Measurements from ENCODE around the gene KCNMA1.

The KCNMA1 gene

GRCh38 chr10:77253147-77253545 is 384.5 kb downstream of the KCNMA1 start:
- no peak for DNase-seq

- DNase-seq = no peak
Measured at GRCh38 chr10:77252380-77253146, 385.0 kb downstream of the KCNMA1 start.

GRCh38 chr10:77251297-77252013 is 386.2 kb downstream of the KCNMA1 start:
- no peak for DNase-seq

DNA sequence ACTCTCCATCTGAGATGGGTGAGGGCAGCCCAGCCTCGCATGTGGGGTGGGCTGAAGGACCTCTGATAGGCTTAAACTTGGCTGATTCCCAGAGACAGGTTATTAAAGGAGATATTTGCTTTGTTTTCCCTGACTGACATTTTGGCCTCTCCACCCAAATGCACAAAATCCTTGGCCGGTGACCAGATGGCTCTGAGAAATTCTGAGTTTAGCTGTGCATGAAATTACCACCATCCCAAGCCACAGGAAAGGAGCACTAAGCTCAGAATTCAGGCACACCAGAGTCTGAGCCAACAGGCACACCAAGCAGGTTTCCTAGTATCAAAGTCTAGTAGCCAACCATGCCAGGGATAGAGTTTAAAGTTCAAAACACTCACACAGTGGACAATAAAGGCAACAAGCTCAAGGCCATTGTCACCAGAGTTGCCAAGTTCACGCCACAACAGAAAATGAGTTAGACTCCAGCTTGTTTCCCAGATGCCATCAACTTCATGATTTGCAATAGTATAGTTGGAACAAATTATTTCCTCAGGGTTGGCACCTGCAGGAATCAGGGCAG is 387.6 kb downstream of the KCNMA1 start:
- DNase-seq = no peak

DNA sequence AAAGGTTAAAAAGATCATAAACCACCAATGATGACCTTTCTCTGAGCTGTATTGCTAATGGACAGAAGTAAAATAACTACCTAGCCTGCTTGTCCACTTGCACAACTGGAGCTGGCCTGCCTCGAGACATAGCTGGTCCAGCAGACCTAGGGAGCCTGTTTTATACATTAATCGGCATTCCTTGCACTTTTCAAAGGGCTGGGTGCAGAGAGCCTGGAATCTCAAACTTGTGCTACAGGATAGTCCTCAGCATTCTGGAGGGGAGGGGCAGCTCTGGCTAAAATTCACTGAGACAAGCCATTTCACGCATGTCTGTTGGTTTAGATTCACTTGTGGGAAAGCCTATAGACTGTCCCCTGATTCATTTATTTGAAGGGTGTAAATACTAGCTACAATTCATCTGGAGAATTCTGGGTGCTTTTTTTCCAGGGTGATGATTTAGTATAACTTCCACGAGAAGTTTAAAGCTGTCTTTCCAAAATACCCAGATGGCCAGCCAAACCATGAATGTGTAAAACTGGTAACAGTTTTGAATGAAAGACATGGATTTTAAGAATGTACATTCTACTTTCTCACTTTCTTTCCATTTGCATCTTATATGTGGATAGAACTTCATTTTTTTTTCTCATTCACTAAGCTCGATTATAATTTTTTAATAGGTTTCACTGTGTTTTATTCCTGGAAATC is 389.4 kb downstream of the KCNMA1 start:
- DNase-seq = no peak

- DNase-seq = no peak
Measured at GRCh38 chr10:77247031-77247990, 390.3 kb downstream of the KCNMA1 start.

DNA sequence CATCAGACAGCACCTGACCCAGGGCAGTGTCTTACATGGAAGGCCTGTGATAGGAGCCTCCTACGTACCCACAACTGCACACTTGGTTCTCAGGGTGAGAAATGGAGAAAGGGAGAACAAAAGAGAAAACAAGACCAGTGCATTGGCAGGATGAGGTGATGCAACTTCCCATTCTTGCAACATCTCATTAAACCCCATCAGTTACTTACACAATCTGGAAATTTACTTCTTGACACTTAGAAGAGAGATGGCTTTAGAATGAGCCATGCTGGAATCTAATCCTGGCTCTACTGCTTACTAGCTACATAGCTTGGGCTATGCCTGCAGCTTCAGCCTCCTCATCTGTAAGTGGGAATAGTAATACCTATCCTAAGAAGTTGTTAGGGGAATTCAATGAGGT is 391.7 kb downstream of the KCNMA1 start:
- no peak for DNase-seq

DNA sequence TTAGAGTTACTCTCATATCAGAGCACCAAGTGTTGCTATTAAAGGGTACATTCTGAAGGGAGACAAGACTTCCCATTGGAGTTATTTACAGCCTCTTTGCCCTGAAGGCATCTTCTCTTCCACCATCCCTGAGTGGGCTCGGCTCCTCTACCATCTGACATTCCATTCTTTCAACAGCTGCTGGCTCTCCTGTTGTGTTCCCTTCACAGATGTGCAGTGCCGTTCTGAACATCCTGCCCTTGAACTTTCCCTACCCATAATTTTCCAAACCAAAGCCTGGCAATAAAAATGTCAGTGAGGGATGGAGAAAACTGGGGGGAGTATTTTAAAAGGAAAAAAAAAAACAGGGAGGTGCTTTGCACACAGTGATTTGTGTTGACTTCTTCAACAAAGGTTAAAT is 392.9 kb downstream of the KCNMA1 start:
- no peak for DNase-seq

GRCh38 chr10:77244286-77244685 is 393.3 kb downstream of the KCNMA1 start:
- no peak for DNase-seq

DNA sequence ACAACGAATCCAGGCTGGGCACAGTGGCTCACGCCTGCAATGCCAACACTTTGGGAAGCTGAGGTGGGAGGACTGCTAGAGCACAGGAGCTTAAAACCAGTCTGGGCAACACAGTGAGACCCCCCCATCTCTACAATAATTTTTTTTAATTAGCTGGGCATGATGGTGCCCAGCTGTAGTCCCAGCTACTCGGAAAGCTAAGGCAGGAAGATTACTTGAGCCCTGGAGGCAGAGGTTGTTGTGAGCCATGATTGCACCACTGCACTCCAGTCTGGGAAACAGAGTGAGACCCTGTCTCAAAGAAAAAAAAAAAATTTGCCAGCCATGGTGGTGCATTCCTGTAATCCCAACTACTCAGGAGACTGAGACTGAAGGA is 396.3 kb downstream of the KCNMA1 start:
- DNase-seq = no peak

GRCh38 chr10:77240706-77241349 is 396.8 kb downstream of the KCNMA1 start:
- DNase-seq = no peak

- no peak for DNase-seq
Measured at GRCh38 chr10:77240041-77240652, 397.5 kb downstream of the KCNMA1 start.

DNA sequence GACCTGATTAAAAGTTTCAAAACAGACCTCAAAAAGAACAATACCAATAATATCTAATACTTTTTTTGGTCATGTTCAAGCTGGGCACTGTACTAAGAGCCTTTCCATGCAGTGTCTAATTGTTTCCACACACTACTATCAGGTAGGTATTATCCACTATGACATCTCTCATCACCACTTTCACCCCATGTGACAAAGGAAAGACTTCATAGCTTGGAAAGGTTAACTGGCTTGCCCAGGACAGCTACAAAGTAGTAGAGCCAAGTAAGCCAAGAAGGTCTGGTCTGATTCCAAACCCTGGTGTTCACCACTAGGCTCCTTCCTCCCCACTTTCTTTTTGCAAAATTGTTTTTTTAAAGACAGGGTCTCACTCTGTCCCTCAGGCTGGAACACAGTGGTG is 400.5 kb downstream of the KCNMA1 start:
- no peak for DNase-seq

- no peak for DNase-seq
Measured at GRCh38 chr10:77236700-77237099, 400.9 kb downstream of the KCNMA1 start.

DNA sequence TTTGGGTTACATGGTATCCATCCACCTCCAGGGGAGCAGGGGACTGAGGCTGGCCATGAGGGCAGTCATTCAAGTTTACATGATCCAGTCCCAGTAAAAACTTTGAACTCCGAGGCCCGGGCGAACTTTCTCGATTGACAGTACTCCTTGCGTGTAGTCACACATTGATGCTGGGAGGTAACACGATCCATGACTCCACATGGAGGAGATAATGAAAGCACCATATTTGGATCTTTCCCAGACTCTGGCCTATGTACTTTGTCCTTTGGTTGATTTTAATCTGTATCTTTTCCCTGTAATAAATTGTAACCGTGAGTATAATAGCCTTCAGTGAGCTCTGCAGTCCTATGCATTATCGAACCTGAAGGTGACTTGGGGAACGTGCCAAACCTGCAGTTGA is 401.6 kb downstream of the KCNMA1 start:
- DNase-seq = no peak

DNA sequence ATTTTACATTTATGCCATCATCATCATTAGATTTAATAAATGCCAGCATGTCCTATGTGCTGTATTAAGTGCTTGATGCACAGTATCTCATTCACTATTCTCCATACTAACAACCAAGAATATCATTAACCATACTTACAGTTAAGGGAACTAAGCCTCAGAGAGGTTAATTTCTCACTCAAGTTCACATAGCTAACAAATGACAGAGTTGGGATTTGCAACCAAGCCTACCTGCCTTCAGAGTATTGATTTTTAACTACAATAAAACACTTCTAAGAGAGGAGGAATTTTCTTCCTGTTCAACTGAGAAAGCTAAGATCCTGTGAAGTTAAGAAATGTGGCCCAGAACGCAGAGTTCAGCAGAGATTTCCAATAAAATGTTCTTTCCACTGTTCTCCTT is 403.0 kb downstream of the KCNMA1 start:
- no peak for DNase-seq

- no peak for DNase-seq
Measured at GRCh38 chr10:77233466-77233865, 404.1 kb downstream of the KCNMA1 start.

GRCh38 chr10:77231884-77232610 is 405.6 kb downstream of the KCNMA1 start:
- no peak for DNase-seq

DNA sequence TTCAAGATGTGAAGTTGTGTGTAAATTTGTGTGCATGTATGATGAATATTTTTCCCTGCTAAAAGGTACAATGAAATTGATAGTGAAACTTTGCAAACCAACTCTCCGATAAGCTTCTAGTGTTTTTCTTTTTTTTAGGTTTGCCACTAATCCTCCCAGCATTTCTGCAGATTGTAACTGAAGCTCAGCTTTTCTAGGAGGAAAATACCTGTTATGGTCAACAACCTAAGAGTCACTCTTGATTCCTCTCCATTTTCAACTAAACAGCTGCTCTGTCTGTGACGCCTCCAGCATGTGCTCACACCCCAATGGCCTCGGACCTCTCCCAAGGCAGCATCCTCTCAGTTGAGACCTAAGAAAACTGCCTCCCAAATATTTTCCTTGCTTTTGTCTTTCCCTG is 406.2 kb downstream of the KCNMA1 start:
- no peak for DNase-seq

- DNase-seq = no peak
Measured at GRCh38 chr10:77230194-77230593, 407.4 kb downstream of the KCNMA1 start.

GRCh38 chr10:77229704-77230103 is 407.9 kb downstream of the KCNMA1 start:
- DNase-seq = no peak
